ENCODE data around the gene HEXD. TPM values are rescaled to one million over a fixed set of nuclear protein-coding genes. Genes with fewer than 3 reads are reported as not detected.

Gene HEXD
- total and polyA plus RNA-seq, 2 of the 8 experiments (the other 6 are each of a cell fraction or from before 2014, with no cell fraction given), result 20.6 to 21.8 TPM

DNA sequence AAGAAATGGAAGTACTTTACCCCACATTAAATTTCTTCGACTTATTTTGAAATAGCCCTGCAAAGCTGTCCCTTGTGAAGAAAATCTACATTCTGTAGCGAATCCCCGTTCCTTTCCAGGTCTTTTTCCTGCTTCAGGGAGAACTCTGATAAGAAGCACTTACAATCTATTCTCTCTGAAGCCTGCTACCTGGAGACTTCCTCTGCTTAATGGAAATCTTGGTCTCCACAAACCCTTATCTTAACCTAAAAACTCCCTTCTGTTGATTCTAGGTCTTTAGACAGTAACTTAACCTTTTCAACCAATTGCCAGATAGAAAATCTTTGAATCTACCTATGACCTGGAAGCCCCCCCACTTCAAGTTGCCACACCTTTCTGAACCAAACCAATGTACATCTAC lies 34.0 kb downstream of the HEXD start:
- Histone ChIP-seq H2BK120ac (replicated peaks; ENCODE audit: low read depth, low read length) (no peak overlapping the region), H3K36me3 (ENCODE audit: control insufficient read depth in 2 of 4, insufficient read depth in 4 of 4, low read length in 3 of 4) (no peaks in the 10 kb centered on the region), H2AK5ac (ENCODE audit: low read depth, low read length) (no peak overlapping the region), H3K27ac (ENCODE audit: low read depth, low read length) (no peak overlapping the region), H3K18ac (ENCODE audit: extremely low read depth, low read length) (no peak overlapping the region), H4K5ac (ENCODE audit: insufficient read length, low read depth, low read length) (no peak overlapping the region), H2BK12ac (ENCODE audit: low read depth, low read length) (no peak overlapping the region), H3K23ac (ENCODE audit: insufficient read length) (no peak overlapping the region), H3K4ac (replicated peaks; ENCODE audit: insufficient read length, low read depth, low read length) (no peak overlapping the region), H4K8ac (ENCODE audit: extremely low read depth, insufficient read depth, low read length) (no peak overlapping the region), H3K9ac (replicated peaks in 1 of 4; ENCODE audit: extremely low read depth in 1 of 4, low read depth in 3 of 4, low read length in 3 of 4) (no peak overlapping the region), H3K4me2 (ENCODE audit: insufficient read depth in 1 of 2, low read depth in 2 of 2, low read length in 2 of 2) (no peak overlapping the region; a peak in 1 of 4 replicates), H2BK20ac (ENCODE audit: low read length) (no peak overlapping the region), H3K79me2 (ENCODE audit: control insufficient read depth in 1 of 2, insufficient read depth in 2 of 2, low read length in 2 of 2) (peaks cover 0 to 6% of the 10 kb centered on the region in 2 experiments; a peak in 1 of 4 replicates), H3K23me2 (ENCODE audit: low read depth, low read length) (peaks cover 4% of the 10 kb centered on the region; the same call in 1 of the 2 replicates), H3K9me3 (ENCODE audit: insufficient read depth in 2 of 2, low read depth in 1 of 2, low read length in 1 of 2) (peaks cover 2 to 10% of the 10 kb centered on the region in 2 experiments; a peak in 3 of 4 replicates), H4K20me1 (replicated peaks in 1 of 2; ENCODE audit: control insufficient read depth in 1 of 2, insufficient read depth in 2 of 2, low read length in 2 of 2) (peaks cover 0 to 4% of the 10 kb centered on the region in 2 experiments), H3K27me3 (replicated peaks in 1 of 4; ENCODE audit: control insufficient read depth in 3 of 4, extremely low read depth in 1 of 4, insufficient read depth in 3 of 4, low read length in 3 of 4) (no peaks in the 10 kb centered on the region), H3K14ac (ENCODE audit: insufficient read length) (no peak overlapping the region), H3K79me1 (ENCODE audit: low read depth, low read length) (no peaks in the 10 kb centered on the region; the same call in 1 of the 2 replicates), H4K91ac (replicated peaks; ENCODE audit: insufficient read length, low read length) (no peak overlapping the region), H3K4me3 (ENCODE audit: extremely low read depth in 1 of 4, insufficient read depth in 2 of 4, low read depth in 3 of 4, low read length in 4 of 4) (no peak overlapping the region), H3K4me1 (replicated peaks in 1 of 4; ENCODE audit: control insufficient read depth in 3 of 4, insufficient read depth in 4 of 4, low read length in 3 of 4) (peaks cover 0 to 9% (median 3%) of the 10 kb centered on the region in 4 experiments; a peak in 4 of 7 replicates), H2BK15ac (ENCODE audit: low read length) (no peak overlapping the region), H3K56ac (replicated peaks; ENCODE audit: insufficient read length, low read depth, low read length) (no peak overlapping the region), H2BK5ac (ENCODE audit: low read depth, low read length) (no peak overlapping the region), H2AFZ (ENCODE audit: low read length) (no peak overlapping the region)
- 90% methylated on average over 3 of the region's 3 CpGs; no CpG with 5 or more reads in 1 of the 2 experiments for WGBS, 2 experiments (ENCODE audit: extremely low coverage in 1 of 2, insufficient coverage in 1 of 2, insufficient read length in 1 of 2, insufficient replicate concordance in 2 of 2, low coverage in 1 of 2, low lambda C conversion rate in 2 of 2, missing lambda C conversion rate in 1 of 2)
- DNase-seq (ENCODE audit: low read depth in 1 of 2, low spot score in 2 of 2), result no peak
- no peak for FAIRE-seq
- ChIA-PET CTCF (ENCODE audit: partially characterized antibody) (no interaction called here), POLR2A (ENCODE audit: partially characterized antibody) (no interaction called here)
- TF ChIP-seq TCF12 (IDR thresholded peaks at IDR 0.05; ENCODE audit: low read depth, low read length), result no peak
- no peak for TF ChIP-seq TEAD4 (IDR thresholded peaks at IDR 0.05; ENCODE audit: low read depth, low read length)
- no peak for TF ChIP-seq SAP30 (IDR thresholded peaks at IDR 0.05; ENCODE audit: insufficient read depth, insufficient replicate concordance, low read length)
- no peak for TF ChIP-seq SP4 (IDR thresholded peaks at IDR 0.05; ENCODE audit: low read length)
- TF ChIP-seq HDAC2 (IDR thresholded peaks at IDR 0.05; ENCODE audit: borderline replicate concordance in 1 of 2, low read depth in 2 of 2, low read length in 2 of 2), result no peak
- no peak for TF ChIP-seq GABPA (IDR thresholded peaks at IDR 0.05; ENCODE audit: borderline replicate concordance, insufficient read depth, low read length)
- no peak for TF ChIP-seq CBX5 (IDR thresholded peaks at IDR 0.05; ENCODE audit: low read depth, low read length)
- TF ChIP-seq RNF2 (IDR thresholded peaks at IDR 0.05; ENCODE audit: borderline replicate concordance, low read depth, low read length, missing control alignments, poor library complexity, severe bottlenecking), result no peak
- no peak for TF ChIP-seq SIRT6 (IDR thresholded peaks at IDR 0.05; ENCODE audit: low read length)
- no peak for TF ChIP-seq JUN (IDR thresholded peaks at IDR 0.05; ENCODE audit: low read depth, low read length)
- no peak for TF ChIP-seq ASH2L (IDR thresholded peaks at IDR 0.05; ENCODE audit: low read length)
- TF ChIP-seq BCL11A (IDR thresholded peaks at IDR 0.05; ENCODE audit: low read depth in 2 of 2, low read length in 2 of 2), result no peak
- TF ChIP-seq SIN3A (conservative IDR thresholded peaks at IDR 0.05 in 1 of 2, IDR thresholded peaks at IDR 0.05 in 1 of 2; ENCODE audit: low read depth in 1 of 2, low read length in 2 of 2), result no peak
- no peak for TF ChIP-seq ZNF274 (IDR thresholded peaks at IDR 0.05; ENCODE audit: borderline replicate concordance, extremely low read depth, low read length)
